DND-41 (cell line): ENCODE measurements around the gene LGR6.

Experiments used
- ATAC-seq: fragments of 200-7000 bp; cut with Tn5 transposase; 3 replicates; pipeline ENCODE4 v1.9.1; 2021; ENCODE audit warnings: low read depth; ENCODE audit not compliant: insufficient read depth
- DNase-seq: peaks from one replicate; pipeline ENCODE4 v3.0.0-alpha.2; 2020
- H2AFZ ChIP-seq: 2 replicates; pipeline ENCODE4 v1.6.0; 2012; ENCODE audit warnings: low read depth, low read length
- H3K27ac ChIP-seq: 2 replicates; pipeline ENCODE4 v1.5.1; 2012; ENCODE audit warnings: low read length, inconsistent platforms
- H3K27me3 ChIP-seq: fragments of 200-600 bp; sonication (generic); 2 replicates; pipeline ENCODE4 v1.6.0; 2012; ENCODE audit warnings: low read length, mild to moderate bottlenecking, inconsistent platforms; ENCODE audit not compliant: insufficient read depth, poor library complexity
- H3K36me3 ChIP-seq: 2 replicates; pipeline ENCODE4 v1.5.1; 2012; ENCODE audit warnings: low read length, inconsistent platforms; ENCODE audit not compliant: insufficient read depth
- H3K4me1 ChIP-seq: 2 replicates; pipeline ENCODE4 v1.5.1; 2012; ENCODE audit warnings: mild to moderate bottlenecking, low read length; ENCODE audit not compliant: insufficient read depth
- H3K4me2 ChIP-seq: 2 replicates; pipeline ENCODE4 v1.6.0; 2012; ENCODE audit warnings: mild to moderate bottlenecking, moderate library complexity, low read length, inconsistent platforms; ENCODE audit not compliant: insufficient read depth
- H3K4me3 ChIP-seq, 2 experiments: fragments of 200-600 bp in 1 of 2; shearing (Covaris generic) in 1 of 2; 2 replicates each; pipeline ENCODE4 v1.5.1; 2012 to 2016; ENCODE audit warnings: inconsistent platforms in 2 of 2, low read length in 2 of 2, mild to moderate bottlenecking in 2 of 2, low read depth in 1 of 2, moderate library complexity in 1 of 2
- H3K79me2 ChIP-seq: 2 replicates; pipeline ENCODE4 v1.6.0; 2012; ENCODE audit warnings: low read length, inconsistent platforms; ENCODE audit not compliant: insufficient read depth
- H3K9ac ChIP-seq: 2 replicates; pipeline ENCODE4 v1.6.0; 2012; ENCODE audit warnings: low read depth, mild to moderate bottlenecking, inconsistent platforms, low read length, moderate library complexity
- H3K9me3 ChIP-seq: 2 replicates; pipeline ENCODE4 v1.5.1; 2012; ENCODE audit warnings: low read length, moderate library complexity, mild to moderate bottlenecking, inconsistent platforms; ENCODE audit not compliant: insufficient read depth, severe bottlenecking
- H4K20me1 ChIP-seq: 2 replicates; pipeline ENCODE4 v1.6.0; 2012; ENCODE audit warnings: low read length; ENCODE audit not compliant: insufficient read depth
- EZH2 ChIP-seq: IDR thresholded peaks from 3 replicates; pipeline ENCODE4 v1.6.1; 2012; ENCODE audit warnings: borderline replicate concordance, low read depth, mild to moderate bottlenecking, moderate library complexity, low read length, inconsistent platforms; ENCODE audit not compliant: severe bottlenecking
- TF ChIP-seq, protein P1 (sequence below): IDR thresholded peaks from 2 replicates; pipeline ENCODE4 v1.5.1; 2012; ENCODE audit warnings: borderline replicate concordance, low read length, moderate library complexity, mild to moderate bottlenecking; ENCODE audit not compliant: poor library complexity, severe bottlenecking; ENCODE audit errors: extremely low read depth

Gene LGR6

DNA sequence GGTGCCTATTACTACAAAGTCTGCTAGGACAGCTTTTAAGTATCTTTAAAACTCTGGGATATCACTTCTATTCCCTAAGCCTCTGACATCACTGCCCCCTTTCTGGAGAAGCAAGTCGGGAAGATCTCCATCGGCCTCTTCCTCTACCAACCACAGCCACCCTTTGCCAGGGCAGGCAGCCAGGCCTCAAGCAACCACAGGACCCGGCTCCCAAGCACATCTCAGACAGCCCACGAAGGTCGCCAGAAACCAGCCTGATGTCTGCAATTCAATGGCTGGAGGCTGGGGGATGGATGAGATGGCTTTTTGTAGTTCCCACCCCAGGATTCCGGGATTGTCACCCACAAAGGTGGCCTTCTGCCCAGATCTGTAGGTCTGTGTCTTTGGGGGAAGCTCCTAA is 70.7 kb downstream of the LGR6 start:
- Histone ChIP-seq H3K36me3 (no peaks in the 10 kb centered on the region), H2AFZ (no peak overlapping the region), H3K9me3 (no peaks in the 10 kb centered on the region), H4K20me1 (peaks cover 4% of the 10 kb centered on the region; the same call in 1 of the 2 replicates), H3K4me2 (no peak overlapping the region), H3K27ac (no peak overlapping the region), H3K4me3 (no peak overlapping the region), H3K27me3 (peaks cover 53% of the 10 kb centered on the region), H3K4me1 (no peaks in the 10 kb centered on the region), H3K79me2 (no peaks in the 10 kb centered on the region), H3K9ac (no peak overlapping the region)
- no peak for ATAC-seq
- TF ChIP-seq, protein P1, sequence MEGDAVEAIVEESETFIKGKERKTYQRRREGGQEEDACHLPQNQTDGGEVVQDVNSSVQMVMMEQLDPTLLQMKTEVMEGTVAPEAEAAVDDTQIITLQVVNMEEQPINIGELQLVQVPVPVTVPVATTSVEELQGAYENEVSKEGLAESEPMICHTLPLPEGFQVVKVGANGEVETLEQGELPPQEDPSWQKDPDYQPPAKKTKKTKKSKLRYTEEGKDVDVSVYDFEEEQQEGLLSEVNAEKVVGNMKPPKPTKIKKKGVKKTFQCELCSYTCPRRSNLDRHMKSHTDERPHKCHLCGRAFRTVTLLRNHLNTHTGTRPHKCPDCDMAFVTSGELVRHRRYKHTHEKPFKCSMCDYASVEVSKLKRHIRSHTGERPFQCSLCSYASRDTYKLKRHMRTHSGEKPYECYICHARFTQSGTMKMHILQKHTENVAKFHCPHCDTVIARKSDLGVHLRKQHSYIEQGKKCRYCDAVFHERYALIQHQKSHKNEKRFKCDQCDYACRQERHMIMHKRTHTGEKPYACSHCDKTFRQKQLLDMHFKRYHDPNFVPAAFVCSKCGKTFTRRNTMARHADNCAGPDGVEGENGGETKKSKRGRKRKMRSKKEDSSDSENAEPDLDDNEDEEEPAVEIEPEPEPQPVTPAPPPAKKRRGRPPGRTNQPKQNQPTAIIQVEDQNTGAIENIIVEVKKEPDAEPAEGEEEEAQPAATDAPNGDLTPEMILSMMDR, result no peak
- no peak for TF ChIP-seq EZH2
- no peak for DNase-seq

DNA sequence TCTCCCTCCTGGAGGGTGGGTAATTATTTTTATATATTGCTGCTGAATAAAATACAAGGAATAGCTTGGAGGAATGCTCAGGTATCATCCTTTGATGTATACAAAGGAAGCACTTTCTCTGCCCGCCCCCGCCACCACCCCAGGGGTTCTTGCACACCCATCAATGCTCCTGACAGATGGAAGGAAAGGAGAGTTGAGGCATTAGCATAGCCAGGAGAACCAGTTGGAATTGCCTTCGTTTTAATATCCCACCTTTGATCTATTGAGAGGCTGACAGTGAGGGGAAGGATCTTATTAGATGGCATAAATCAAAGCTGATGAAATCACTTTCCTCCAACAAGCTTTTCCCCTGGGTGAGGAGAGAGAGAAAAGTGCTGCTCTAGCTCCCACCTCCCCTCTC is 71.1 kb downstream of the LGR6 start:
- DNase-seq, result no peak
- Histone ChIP-seq H3K79me2 (no peaks in the 10 kb centered on the region), H3K4me2 (no peak overlapping the region), H3K4me1 (no peaks in the 10 kb centered on the region), H3K27me3 (peaks cover 57% of the 10 kb centered on the region), H3K36me3 (no peaks in the 10 kb centered on the region), H3K27ac (no peak overlapping the region), H3K4me3 (no peak overlapping the region), H3K9me3 (no peaks in the 10 kb centered on the region), H4K20me1 (peaks cover 4% of the 10 kb centered on the region; the same call in 1 of the 2 replicates), H3K9ac (no peak overlapping the region), H2AFZ (no peak overlapping the region)
- no peak for ATAC-seq
- TF ChIP-seq, protein P1, result no peak
- no peak for TF ChIP-seq EZH2

DNA sequence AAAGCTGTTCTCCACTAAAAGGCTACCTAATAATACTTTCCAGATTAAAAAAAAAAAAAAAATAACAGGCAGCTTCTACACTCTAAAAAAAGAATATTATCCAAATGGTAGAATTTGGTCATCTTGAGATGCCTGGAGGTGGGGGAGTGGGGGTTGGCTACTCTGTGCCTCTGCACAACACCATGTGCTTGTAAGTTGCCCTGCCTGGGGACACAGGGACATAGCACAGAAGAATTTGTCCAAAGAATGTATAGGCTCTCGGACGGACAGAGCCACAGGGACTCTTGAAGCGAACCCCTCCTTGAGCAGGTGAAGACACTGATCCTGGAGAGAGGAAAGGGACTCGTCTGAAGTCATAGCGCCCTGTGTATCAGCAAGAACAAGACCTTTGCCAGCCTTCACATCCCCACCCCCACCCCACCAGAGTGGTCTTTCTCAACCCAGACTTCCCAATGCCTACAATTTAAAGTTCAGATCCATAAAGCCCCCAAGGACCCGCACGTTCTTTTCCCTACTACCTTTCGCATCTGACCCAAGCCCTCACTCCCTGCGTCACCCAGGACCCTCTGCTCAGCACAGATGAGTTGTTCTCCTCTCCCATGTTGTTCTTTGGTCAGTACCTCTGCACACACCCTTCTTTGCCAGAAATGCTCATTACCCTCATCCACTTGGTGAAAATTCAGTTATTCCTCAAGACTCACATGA is 72.6 kb downstream of the LGR6 start:
- ATAC-seq (no peak), DNase-seq (no peak)
- Histone ChIP-seq H3K36me3 (no peaks in the 10 kb centered on the region), H3K9me3 (no peaks in the 10 kb centered on the region), H3K4me3 (no peak overlapping the region), H3K27ac (no peak overlapping the region), H3K9ac (no peak overlapping the region), H4K20me1 (peaks cover 4% of the 10 kb centered on the region; the same call in 1 of the 2 replicates), H3K4me1 (no peaks in the 10 kb centered on the region), H3K4me2 (no peak overlapping the region), H3K79me2 (no peaks in the 10 kb centered on the region), H3K27me3 (peaks cover 59% of the 10 kb centered on the region), H2AFZ (no peak overlapping the region)
- TF ChIP-seq, protein P1, result no peak
- no peak for TF ChIP-seq EZH2
